ENCODE measurements around the gene KIRREL3. TPM values are rescaled to one million over a fixed set of nuclear protein-coding genes. Genes with fewer than 3 reads are reported as not detected.

The KIRREL3 gene
- polyA plus RNA-seq, 1 donor = 0.80 TPM

DNA sequence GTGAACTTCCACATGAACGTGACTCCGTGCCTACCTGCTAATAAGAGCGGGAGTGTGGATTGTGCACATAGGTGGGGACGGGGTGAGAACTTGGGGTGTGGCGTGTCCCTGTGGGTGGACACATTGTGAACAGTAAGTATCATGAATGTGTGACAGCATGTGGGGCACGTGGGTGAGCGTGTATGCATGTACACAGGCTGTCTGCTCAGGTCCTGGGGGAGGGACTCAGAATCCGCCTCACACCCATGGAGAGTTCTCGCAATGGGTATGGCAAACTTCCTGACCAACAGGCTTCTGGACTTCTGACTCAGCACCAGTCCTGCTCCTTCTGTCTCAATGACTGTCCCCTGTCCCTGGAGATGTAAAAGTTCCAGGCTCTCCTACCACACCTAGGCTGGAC lies 422.1 kb downstream of the KIRREL3 start:
- no peak for DNase-seq (ENCODE audit: low read depth)

- DNase-seq (ENCODE audit: low read depth) = no peak
Observed at GRCh38 chr11:126578021-126578420, 422.5 kb downstream of the KIRREL3 start.

- no peak for DNase-seq (ENCODE audit: low read depth)
Observed at GRCh38 chr11:126575849-126576248, 424.7 kb downstream of the KIRREL3 start.

DNA sequence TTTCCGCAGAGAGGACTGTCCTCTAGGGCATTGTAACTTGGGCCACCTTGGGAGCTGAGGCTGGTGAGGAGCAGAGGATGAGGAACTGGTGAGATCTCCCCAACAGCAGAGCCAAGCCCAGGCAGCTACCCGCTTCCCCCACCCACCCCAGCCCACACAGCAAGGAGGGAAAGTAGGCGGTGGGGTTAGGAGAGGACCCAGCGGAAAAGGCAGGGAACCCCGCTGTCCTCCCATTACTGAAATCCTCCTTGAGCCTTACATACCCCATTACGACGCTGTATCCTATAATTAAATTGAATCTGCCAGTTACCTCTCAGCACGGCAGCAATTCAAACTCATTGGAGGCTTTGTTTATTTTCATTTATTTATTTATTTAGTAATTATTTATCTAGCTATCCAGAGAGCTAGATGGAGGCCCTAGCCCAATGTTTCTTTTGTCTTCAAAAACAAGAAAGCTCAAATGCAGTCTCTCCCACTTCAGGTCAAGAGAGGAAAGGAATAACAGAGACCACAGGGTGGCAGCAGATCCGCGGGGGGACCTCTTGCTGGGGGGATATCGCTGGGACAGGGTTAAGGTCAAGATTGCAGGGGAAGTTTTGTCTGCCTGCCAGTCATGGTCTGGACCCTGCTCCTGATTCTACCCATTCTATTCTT lies 427.1 kb downstream of the KIRREL3 start:
- no peak for DNase-seq (ENCODE audit: low read depth)

DNA sequence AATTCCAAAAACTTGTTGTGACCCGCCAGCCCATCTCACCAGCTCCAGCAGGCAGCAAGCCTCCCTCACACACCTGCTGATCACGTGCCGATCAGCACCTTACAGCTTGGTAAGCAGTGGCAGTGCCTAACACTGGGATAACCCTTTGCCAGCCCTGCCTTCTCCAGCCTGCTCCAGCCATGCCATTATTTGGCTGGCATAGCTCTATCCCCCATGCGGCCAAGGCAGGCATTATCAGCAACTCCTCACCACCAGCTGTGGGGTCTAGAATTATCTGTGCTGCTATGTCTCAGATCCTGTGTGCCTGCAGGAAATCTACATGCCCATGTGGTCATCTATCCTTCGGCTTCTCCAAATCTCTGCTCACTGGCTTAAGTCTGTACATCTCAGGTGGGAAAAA lies 430.1 kb downstream of the KIRREL3 start:
- DNase-seq (ENCODE audit: low read depth) = no peak

DNA sequence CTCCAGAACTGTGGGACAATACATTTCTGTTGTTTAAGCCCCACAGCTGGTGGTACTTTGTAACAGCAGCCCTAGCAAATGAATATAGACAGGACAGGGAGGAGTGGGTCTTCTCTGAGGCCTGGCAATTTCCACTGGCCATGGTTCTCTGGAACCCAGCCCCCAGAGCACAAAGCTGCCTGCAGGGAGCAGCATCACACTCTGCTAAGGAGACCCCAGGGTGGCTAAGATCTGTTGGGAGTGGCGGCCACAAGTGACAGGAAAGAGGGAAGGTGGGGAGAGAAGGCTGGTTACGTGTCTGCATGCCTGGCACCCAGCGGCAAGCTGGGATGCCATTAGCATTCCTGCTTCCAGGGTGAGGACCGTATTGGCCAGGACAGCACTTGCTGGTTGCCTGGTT lies 433.2 kb downstream of the KIRREL3 start:
- DNase-seq (ENCODE audit: low read depth) = no peak

GRCh38 chr11:126564566-126564965 lies 436.0 kb downstream of the KIRREL3 start:
- DNase-seq (ENCODE audit: low read depth) = no peak

DNA sequence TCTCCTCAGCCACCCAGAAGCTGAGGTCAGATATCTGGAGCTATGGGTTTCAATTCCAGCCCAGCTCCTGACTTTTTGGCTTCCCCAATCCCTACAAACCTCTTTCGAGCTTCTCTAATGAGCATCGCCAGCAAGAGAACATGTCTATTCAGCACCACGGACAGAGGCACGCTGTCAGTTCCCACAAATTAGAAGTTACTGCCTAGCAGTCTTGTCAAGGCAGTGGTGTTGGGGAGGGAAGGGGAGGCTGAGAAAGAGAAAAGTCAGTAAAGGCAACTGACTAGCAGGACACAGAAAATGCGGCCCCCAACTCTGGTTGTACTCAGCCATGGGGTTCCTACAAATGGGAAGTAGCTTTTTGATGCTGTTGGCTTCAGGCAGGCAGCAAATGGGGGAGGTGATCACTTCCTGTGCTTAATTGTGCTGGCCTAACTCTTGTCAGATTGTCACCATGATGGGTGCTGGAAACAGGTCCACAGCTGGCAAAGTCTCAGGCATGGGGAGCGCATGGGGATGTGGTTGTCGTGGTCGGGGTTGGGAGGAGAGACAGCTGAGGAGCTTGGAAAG lies 439.2 kb downstream of the KIRREL3 start:
- DNase-seq (ENCODE audit: low read depth) = peak; percentile 65

- no peak for DNase-seq (ENCODE audit: low read depth)
Observed at GRCh38 chr11:126560221-126560620, 440.3 kb downstream of the KIRREL3 start.

GRCh38 chr11:126548581-126549550 lies 451.7 kb downstream of the KIRREL3 start:
- no peak for DNase-seq (ENCODE audit: low read depth)

GRCh38 chr11:126547691-126548090 lies 452.9 kb downstream of the KIRREL3 start:
- no peak for DNase-seq (ENCODE audit: low read depth)

DNA sequence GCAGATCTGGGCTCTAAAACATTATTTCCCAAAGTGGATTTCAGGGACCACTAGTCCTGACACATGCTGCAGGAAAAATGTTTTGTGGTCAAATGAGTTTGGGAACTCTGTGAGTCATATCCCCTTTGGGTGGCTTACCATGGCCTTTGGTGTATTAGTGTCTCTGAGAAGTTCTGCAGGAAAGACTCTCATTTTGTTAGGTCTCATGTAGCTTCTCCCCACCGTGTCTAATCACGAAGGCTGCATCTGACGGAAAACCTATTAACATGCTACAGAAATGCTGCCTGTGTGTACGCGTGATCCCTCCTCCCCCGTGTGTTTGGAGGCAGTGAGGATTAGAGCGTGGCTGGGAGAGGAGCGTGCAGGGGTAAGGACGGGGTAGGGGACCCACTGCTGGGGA lies 453.4 kb downstream of the KIRREL3 start:
- DNase-seq (ENCODE audit: low read depth) = no peak

DNA sequence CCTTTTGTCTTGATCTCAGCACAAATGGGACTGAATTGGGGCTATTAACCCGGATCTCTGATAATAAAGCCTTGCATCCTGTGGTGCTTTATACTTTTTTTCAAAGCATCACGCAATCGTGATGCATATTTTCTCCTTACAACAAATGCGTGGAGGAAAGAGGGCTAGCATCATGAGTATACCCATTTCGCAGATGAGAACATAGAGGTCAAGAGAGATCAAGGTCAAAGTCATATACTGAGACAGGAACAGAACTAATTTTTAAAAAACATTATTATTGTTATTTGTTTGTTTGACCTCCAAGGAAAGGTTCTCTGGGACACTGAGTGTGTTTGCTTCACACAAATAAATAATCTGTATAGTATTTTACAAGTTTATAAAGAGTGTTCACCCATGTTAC lies 453.9 kb downstream of the KIRREL3 start:
- no peak for DNase-seq (ENCODE audit: low read depth)

GRCh38 chr11:126546191-126546590 lies 454.4 kb downstream of the KIRREL3 start:
- no peak for DNase-seq (ENCODE audit: low read depth)

- DNase-seq (ENCODE audit: low read depth) = no peak
Observed at GRCh38 chr11:126545057-126545555, 455.5 kb downstream of the KIRREL3 start.

- no peak for DNase-seq (ENCODE audit: low read depth)
Observed at GRCh38 chr11:126544108-126545056, 456.2 kb downstream of the KIRREL3 start.

- DNase-seq (ENCODE audit: low read depth) = no peak
Observed at GRCh38 chr11:126543691-126544090, 456.9 kb downstream of the KIRREL3 start.

DNA sequence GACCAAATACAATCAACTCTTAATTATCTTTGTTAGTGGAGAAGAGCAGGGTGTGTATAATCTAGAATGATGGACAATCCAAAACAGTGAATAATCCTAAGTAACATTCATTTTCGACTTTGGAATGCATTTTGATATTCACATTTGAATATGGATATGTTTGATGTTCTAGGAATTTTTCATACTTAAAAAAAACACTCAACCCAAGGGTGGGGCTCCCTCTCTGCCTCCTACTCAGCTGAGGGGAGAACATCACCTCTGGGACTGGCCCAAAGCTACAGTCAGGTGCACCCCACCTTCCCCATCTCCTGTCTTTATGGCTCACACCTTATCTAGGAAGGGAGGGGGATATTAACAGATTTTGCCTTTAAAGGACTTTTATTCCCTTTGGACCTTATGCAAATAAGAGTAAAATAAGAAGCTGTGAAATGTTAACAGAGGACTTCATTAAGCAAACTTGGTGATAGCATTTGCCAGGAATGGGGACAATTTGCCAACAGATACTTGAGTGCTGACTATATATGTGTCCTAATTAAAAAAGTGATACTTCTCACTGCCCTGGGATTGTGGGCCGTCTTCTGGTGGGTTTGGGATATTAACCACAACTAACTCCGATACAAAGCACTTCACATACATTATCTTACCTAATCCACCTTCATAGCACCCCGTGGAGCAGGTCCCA lies 458.1 kb downstream of the KIRREL3 start:
- no peak for DNase-seq (ENCODE audit: low read depth)

- DNase-seq (ENCODE audit: low read depth) = no peak
Observed at GRCh38 chr11:126538071-126538470, 462.5 kb downstream of the KIRREL3 start.

DNA sequence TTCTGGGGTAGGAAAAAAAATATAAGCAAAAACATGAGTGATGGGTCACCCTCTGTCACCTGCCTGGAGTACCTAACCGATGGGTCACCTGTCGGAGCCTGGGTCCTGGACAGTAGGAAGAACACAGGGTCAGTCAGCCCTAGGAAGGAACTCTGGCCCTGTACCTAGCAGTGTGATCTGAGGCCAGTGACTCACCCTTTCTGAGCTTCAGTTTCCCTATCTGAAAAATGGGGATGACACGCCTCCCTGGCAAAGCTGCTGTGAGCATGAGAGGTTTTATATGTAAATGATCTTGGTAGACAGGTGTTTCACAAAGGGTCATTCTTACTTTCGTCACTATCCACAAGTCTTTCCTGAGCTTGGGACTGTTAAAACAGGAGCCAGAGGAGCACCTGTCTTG lies 463.1 kb downstream of the KIRREL3 start:
- DNase-seq (ENCODE audit: low read depth) = no peak
